GM19467 (cell line): ENCODE measurements around the gene APBB2.

ENCODE experiments used
- ATAC-seq: cut with Tn5 transposase; IDR thresholded peaks from one replicate; pipeline ENCODE4 v1.9.1; 2021; ENCODE audit warnings: mild to moderate bottlenecking, moderate library complexity; ENCODE audit not compliant: unreplicated experiment

The APBB2 gene

DNA sequence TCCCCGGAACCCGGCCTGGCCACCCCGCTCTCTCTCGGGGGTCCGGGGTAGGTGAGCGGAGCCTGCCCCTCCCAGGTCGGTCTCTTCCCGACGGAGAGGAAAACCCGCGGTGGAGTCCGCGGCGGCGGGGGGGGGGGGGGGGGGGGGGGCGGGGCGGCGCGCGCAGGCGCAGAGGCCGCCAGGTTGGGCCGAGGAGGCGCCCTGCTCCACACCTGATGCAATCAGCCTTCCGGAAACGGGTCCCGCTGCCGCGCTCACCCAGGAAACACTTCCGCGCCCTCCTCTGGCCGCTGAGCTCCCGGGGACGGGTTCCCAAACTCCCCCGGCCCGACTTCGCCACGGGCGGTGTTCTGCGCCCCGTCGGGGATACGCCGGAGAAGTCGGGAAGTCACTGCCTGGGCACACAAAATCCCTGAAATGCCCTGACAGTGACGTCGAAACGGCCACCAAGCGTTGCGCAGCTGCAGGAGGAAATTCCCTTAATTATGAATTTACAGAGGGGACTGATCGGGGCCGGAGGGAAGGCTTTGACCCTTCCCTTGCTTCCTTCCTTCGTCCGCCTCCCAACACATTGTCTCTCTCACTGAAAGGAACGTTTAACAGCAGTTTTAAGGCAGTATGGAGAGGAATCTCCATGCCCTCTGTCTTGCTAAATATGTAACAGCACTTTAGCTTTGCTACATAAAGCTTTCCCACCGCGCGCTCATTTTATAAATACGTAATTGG lies 2.1 kb upstream of the APBB2 start:
- ATAC-seq, result peak; percentile 58

DNA sequence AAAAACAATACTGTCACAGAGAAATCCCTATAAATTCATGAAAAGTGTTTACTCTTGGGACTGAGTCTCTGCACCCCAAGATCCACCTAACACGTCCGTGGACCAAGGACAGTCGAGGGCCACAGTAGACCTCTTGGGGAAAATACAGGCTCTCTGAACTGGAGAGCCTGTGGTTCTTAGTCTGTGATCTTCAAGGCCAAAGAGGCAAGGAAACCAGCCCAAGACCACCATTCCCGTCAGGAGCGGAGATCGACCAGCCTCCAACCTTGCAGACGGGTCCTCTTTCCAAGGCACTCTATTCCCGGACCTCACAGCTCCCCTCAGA lies 1.6 kb upstream of the APBB2 start:
- no peak for ATAC-seq

DNA sequence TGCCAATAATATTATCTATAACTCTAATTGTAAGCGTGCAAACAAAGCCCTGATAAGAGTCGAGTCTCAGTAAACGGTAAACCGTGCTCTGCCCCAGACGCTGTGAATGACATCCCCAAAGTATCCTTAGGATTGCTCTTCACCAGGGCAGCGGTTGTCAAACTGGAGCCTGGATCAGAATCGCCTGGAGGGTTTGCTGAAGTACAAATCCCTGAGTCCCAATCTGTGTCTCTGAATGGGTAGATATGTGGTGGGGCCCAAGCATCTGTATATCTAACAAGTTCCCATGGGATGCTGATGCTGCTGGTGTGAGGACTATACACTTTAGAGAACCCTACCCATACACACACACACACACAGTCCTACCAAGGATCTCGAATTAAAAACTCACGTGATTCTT lies 813 bp upstream of the APBB2 start:
- no peak for ATAC-seq

DNA sequence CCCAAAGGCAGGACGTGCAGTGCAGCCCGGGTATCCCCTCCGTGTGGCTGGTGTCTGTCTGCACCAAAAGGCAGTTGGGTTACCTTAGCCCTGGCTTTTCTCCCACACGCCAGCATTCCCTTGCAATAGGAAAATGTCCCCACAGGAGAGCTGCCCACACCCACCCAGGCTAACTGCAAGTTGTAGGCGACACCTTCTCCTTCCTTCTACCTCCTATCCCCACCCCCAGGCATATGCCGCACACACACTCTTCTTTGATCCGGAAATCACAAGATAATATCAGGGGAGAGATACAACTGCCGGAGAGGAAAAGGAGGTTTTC lies 444 bp upstream of the APBB2 start:
- ATAC-seq, result no peak

DNA sequence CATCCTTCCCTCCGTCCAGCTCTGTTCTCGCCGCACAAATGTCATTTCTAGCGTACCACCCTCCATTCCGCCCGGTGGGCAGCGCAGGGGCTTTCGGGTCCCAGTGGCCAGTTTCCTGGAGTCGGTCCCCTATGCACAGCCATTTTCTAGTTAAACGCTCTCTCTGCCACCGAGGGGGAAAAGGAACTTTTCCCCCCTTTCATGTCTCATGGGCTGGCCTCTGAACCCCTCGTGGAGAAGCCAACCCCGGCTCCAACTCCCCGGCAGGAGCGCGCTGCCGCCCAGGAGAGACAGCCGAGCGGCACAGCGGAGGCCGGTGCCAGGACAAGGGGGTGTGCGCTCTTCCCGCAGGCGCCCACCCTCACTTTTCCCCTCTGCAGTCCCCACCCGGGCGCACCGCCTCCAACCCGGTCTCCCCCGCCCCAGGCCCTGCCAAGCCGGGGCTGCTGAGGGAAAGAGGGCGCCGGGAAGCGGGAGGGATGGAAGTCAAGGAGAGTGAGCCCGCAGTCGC lies 662 bp downstream of the APBB2 start:
- peak; percentile 2 for ATAC-seq

DNA sequence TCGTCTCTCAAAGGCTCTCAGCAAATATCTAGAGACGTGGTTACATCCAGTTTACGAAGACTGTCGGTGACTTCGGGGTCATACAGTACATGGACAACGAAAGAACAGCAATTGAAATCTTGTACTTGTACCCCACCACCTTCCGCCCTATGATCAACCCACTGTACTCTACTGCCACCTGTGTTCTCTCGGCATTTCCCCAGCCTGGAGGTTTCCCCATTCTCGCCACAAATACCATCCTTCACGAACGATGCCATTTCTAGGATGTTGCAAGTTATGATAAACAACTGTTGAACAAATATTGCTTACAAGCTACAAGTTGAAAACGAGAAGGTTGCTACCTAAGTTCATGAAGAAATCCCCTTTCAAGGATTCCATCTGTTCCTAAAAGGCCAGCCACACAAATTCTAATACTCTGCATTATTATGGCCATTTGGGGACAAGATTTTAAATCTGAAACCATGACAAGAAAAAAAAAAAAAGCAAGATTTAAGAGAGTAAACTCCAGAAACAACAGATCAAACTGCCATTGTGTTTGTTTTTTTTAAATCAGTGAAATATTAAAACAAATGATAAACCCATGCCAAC lies 1.6 kb downstream of the APBB2 start:
- ATAC-seq, result peak; percentile 29

DNA sequence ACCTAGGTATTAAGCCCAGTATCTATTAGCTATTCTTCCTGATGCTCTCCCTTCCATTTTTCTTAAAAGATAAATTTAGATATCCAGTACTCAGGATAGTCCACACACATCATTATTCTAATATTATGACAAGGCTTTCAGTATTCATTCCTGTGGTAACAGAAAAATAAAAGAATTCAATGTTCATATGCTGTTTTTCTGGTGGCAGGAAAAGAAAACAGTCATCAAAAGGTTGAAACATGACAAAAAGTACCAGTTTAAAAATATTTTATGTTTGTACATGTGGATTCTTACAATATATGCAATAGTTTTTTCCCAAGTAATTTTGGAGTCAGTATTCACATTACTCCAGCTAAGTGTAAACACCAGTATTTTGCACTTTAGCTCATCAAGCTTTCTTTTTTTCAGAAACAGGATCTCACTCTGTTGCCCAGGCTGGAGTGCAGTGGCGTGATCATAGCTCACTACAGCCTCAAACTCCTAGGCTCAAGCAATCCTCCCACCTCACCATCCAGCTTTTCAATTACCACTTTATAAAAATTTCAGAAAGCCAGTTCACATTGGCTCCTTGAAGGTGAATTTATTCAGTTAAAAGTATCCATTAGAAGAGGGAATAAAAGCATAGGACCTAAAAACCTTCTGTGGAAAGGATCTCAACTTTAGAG lies 2.3 kb downstream of the APBB2 start:
- no peak for ATAC-seq

DNA sequence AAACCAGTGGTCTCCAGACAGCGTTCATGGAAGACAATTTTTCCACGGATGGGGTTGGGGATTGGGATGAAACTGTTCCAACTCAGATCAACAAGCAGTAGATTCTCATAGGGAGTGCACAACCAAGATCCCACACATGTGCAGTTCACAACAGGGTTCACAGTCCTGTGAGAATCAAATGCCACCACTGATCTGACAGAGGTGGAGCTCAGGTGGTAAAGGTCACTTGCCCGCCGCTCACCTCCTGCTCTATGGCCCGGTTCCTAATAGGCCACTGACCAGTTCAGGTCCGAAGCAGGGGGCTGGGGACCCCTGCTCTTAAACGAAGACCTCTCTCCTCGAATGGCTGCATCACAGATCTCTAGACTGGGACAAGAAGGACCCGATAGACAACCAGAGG lies 4.4 kb downstream of the APBB2 start:
- no peak for ATAC-seq

DNA sequence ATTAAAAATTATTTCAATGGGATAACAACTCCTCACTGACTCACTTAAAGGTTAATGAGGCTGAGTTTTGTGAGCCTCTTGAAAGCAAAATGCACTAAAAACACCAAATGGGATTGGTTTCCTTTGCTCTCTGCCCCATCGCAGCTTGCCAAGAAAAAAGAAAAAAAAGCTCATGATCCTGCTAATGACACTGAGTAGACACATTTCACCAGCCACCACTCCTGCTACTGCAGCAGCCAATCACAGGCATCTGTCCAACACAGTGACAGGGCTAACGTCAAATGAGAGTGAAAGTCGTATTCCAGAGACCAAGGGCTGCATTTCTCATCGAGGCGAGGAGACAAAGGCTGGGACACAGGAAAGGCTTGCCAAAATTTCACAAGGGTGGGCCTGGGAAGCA lies 5.2 kb downstream of the APBB2 start:
- no peak for ATAC-seq

DNA sequence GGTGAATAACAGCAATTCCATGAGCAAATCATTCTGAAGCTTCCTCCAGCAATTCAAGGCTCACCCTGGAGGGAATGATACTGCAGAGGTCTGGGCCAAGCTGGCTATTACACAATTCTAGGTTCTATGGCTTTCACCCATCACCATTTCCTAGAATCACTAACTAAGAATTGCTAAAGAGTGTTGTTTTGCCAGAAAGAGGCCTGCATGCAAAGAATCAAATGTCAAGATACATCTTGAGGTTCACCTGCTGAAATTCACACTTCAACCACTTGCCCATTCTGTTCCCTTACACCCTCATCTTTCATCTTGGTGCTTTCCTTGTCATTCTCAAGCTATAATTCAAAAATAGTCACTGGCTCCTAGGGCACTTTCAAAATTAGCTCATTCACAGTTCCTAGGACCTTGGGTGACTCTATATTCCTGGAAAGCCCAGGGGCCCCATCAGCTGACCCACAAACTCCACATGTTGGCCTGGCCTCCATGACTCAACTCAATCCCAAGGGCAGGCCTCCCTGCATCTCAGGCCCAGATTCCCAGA lies 7.0 kb downstream of the APBB2 start:
- no peak for ATAC-seq

DNA sequence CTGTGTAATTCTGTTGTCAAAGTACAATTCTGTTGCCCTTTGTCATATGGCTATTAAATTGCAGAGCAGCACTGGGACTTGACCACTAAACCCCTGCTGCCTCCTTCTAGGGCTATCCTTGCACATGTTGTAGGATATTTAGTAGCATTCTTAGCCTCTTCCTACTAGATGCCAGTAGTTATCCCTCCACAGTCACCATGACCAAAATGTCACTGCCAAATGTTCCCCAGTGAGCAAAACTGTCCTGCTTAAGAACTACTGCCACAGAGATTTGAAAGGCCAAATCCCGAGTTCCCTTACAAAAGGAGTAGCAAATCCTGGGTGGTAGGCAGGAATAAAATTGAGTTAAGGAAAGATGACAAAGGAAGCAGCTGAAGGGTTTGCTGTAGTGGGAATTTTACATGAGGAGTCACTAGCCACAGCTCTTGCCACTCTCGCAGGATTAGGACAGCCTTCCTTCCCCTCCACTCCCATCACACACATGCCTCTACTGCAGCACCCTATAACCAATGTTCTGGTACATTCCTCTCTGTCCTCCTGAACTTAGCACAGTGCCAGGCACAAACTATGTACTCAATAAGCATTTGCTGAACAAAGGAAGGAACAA lies 8.4 kb downstream of the APBB2 start:
- no peak for ATAC-seq

DNA sequence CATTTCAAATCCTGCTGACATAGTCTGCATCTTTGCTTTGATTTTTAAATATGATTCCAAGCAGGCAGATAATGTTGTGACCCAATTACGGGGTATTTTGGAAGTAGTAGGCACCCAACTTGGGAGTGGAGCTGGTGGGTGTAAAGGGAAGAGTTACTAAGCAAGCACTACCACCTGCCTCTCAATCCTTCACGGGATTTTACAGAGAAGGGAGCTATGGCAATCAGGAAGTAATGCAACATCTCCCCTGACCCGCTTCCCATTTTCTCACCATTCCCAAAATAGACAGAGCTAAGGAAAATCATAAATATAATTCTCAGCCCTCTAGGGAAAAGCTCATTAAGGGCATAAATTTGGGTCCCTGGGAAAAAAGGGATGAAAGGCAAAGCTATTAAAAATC lies 9.2 kb downstream of the APBB2 start:
- no peak for ATAC-seq

DNA sequence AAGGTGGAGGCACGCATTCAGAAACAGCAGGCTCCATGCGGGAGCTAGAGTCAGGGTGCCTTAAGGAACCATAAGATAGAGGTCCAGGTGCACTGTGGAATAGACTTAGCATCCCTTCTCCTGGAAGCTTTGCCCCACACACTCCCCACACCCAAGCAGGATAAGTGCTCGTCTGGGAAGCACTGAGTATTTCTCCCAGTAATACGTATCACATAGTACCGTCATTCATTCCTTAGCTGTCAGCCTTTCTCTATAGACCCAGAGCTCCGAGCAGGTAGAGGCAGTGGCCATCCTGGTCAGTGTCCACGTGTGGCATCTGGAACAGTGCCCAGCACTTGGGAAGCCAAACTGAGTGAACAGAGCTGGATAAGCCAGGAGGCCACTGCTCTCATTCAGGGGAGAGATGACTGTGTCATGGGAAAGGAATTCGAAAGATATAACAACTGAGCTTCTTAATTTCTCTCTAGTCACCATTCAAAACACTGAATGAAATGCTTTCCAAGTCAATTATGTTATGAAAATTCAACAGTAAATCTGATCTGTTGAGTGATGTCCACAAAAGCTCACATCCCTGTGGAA lies 9.9 kb downstream of the APBB2 start:
- no peak for ATAC-seq

DNA sequence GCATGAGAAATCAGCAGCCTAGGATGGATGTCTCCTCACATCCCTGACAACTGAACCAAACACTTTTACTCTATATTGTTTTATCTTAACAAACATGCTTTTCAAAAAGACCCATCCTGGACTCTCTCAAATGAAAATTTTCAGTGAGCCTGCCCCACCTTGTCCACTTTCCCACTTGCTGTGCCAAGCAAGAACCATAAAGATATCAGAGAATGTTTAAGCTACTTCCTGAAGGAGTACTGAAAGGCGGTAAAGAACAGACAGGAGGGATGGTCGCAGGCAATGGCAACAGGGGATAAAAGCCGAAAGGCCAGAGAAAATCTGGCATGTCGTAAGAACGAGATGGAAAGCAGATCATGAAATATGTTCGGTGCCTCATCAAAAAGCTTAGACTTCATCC lies 10.5 kb downstream of the APBB2 start:
- no peak for ATAC-seq

DNA sequence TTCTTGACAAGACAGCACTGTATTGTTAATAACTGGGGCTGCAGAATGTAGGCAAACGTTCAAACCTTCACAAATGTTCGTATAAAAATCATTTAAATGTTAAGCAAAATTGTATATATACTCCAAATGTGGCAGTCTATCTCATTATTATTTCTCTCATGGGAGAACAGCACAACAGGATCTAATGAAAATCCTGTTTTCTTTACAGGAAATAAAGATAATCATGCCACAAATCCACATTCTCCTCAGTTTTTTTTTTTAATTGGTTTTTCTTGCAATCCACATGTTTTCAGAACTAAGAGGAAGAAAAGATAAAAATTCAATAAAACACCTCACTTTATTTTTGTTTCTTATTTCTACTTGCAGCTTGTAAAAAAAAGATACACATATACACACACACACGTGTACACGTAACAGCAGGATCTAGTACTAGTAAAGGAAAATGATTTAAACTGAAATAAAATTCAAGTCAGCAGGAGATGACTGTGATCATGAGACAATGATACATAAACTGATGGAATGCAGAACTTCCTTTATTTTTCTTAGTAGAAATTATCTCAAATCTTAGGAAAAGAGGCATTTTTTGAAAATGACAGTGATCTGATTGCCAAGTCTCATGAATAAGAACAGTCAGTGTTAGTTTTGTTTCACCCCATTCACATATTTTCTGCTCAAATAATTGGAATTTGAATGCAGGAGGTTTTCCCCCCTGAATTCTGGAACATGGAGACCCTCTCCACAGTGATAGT lies 11.3 kb downstream of the APBB2 start:
- ATAC-seq, result no peak

DNA sequence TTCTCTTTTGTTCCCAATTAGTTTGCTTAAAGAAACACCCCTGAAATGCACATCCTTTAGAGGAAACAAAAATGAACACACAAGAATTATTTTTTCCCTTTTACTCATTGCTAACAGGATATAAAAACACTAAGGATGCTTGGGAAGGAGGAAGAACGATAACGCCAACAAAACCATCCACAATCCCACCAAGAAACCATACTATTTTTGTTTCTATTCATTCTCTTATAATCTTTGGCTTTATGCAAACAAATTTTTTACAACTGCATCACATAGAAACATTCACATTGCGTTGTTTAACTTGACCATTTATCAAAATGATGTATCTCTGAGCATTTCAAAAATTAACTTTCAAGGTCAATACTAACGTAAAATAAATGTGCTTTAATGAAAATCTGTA lies 12.0 kb downstream of the APBB2 start:
- no peak for ATAC-seq

DNA sequence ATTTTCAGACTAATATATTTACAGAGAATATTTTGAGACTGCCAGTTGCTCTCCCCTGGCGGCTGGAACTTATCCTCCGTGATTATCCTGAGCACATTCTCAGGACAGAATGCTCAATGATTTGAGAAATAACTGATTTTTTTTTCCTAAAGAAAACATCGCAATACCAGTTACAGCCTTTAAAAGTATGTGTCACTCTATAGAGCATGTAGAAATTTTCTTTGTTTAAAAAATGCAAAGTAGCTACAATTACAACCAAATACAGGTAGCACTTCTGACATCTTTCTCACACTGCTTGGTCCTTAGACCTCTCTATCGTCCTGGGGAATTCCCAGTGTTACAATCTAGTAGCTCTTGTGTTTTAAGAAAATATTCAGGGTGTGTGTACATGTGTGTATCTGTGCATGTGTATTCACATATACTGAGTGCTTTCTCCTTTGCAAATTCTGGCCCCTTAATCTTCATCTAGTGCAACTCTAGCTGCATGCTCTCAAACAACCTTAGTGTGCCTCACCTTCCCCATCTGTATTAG lies 13.8 kb downstream of the APBB2 start:
- ATAC-seq, result no peak

DNA sequence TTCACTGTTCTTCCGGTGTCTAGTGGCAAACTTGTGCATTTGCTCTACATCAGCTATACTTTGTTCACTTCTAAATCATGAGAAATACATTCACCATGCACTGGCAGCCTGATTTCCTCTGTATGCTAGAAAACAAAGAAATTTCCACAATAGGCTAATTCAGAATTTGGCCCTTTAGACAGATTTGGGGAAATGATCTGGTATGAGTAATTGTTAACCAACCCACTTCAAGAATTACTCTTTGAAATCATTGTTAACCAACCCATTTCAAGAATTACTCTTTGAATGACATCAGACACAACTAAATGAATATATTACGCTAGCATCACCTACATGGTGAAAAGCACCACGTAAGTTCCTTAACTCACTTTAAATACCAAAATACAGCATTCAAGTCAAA lies 14.6 kb downstream of the APBB2 start:
- ATAC-seq, result no peak

DNA sequence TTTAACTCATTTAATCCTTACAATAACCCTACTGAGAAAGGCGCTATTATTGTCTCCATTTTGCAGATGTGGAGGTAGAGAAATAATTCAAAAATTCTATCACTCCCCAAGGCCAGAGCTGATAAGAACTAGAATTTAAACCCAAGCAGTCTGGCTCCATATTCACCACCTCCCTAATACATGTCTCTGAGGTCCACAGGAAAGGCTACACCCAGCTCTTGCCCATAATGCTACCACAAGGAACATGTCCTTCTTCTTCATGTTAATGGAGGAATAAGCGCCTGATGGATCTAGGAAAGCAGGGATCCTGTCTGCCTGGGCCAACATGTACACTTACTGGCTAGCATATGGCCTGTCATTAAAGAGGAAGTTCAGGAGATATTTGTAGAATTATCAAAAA lies 16.3 kb downstream of the APBB2 start:
- no peak for ATAC-seq

DNA sequence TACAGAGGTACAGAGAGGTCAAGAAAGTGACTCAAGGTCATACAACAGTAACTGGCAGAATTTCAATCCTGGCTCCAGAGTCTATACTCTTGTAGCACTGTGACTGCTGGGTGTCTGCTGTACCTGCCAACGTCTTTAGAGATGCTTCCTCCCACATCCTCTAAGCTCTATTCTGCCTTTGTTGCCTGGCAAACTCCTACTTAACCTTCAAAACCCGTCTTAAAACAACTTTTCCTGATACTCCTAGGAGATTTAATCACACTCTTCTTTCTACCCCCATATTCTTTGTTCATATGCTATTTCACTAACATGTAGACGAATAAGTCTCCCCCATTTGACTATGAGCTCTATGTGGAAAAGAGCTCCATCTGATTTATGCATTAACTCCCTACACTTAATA lies 16.8 kb downstream of the APBB2 start:
- no peak for ATAC-seq
